HEK293 (cell line): Measurements from ENCODE around the gene HAUS5.
A peak's percentile ranks its signal among the peaks of the same experiment; 100 is the strongest.

Experiments
- BCL11A ChIP-seq: fragments of 450-650 bp; formaldehyde crosslinking; IDR thresholded peaks from 2 replicates; pipeline ENCODE4 v1.5.1; 2016; ENCODE audit warnings: low read depth, missing biosample characterization, missing genetic modification characterization
- HOXD13 ChIP-seq: sonication (generic); formaldehyde crosslinking; IDR thresholded peaks from 2 replicates; pipeline ENCODE4 v1.8.0; 2022; ENCODE audit warnings: missing genetic modification reagents, borderline replicate concordance
- KLF1 ChIP-seq: fragments of 450-650 bp; formaldehyde crosslinking; IDR thresholded peaks from 2 replicates; pipeline ENCODE4 v1.5.1; 2016; ENCODE audit warnings: missing biosample characterization, missing genetic modification characterization
- KLF7 ChIP-seq: fragments of 450-650 bp; formaldehyde crosslinking; IDR thresholded peaks from 2 replicates; pipeline ENCODE4 v1.5.1; 2016; ENCODE audit warnings: missing biosample characterization, missing genetic modification characterization, borderline replicate concordance
- KLF8 ChIP-seq: fragments of 450-650 bp; formaldehyde crosslinking; IDR thresholded peaks from 2 replicates; pipeline ENCODE4 v1.5.1; 2016; ENCODE audit warnings: missing biosample characterization, missing genetic modification characterization
- MEIS1 ChIP-seq: sonication (generic); formaldehyde crosslinking; IDR thresholded peaks from 2 replicates; pipeline ENCODE4 v1.8.1; 2022; ENCODE audit warnings: missing genetic modification reagents, mild to moderate bottlenecking, borderline replicate concordance
- SCRT2 ChIP-seq: fragments of 450-650 bp; formaldehyde crosslinking; IDR thresholded peaks from 2 replicates; pipeline ENCODE4 v1.5.1; 2016; ENCODE audit warnings: missing biosample characterization, missing genetic modification characterization
- SP2 ChIP-seq: fragments of 450-650 bp; formaldehyde crosslinking; IDR thresholded peaks from 2 replicates; pipeline ENCODE4 v1.5.1; 2016; ENCODE audit warnings: missing biosample characterization, missing genetic modification characterization
- TCF7L2 ChIP-seq: IDR thresholded peaks from 2 replicates; pipeline ENCODE4 v1.6.1; 2011; ENCODE audit warnings: low read depth, mild to moderate bottlenecking, inconsistent platforms, low read length, moderate library complexity, borderline replicate concordance
- YY2 ChIP-seq: fragments of 450-650 bp; formaldehyde crosslinking; IDR thresholded peaks from 2 replicates; pipeline ENCODE4 v1.5.1; 2016; ENCODE audit warnings: missing biosample characterization, missing genetic modification characterization
- ZBTB1 ChIP-seq: fragments of 450-650 bp; formaldehyde crosslinking; IDR thresholded peaks from 2 replicates; pipeline ENCODE4 v1.5.1; 2016; ENCODE audit warnings: missing biosample characterization, missing genetic modification characterization
- ZBTB21 ChIP-seq: fragments of 450-650 bp; formaldehyde crosslinking; IDR thresholded peaks from 2 replicates; pipeline ENCODE4 v1.5.1; 2017; ENCODE audit warnings: missing biosample characterization, missing genetic modification characterization
- ZNF121 ChIP-seq: fragments of 450-650 bp; formaldehyde crosslinking; IDR thresholded peaks from 2 replicates; pipeline ENCODE4 v1.5.1; 2016; ENCODE audit warnings: missing biosample characterization, missing genetic modification characterization
- ZNF140 ChIP-seq: fragments of 450-650 bp; formaldehyde crosslinking; IDR thresholded peaks from 2 replicates; pipeline ENCODE4 v1.5.1; 2016; ENCODE audit warnings: missing biosample characterization, missing genetic modification characterization
- ZNF2 ChIP-seq: fragments of 450-650 bp; formaldehyde crosslinking; IDR thresholded peaks from 2 replicates; pipeline ENCODE4 v1.5.1; 2016; ENCODE audit warnings: missing biosample characterization, missing genetic modification characterization
- ZNF221 ChIP-seq: fragments of 450-650 bp; formaldehyde crosslinking; IDR thresholded peaks from 2 replicates; pipeline ENCODE4 v1.5.1; 2017; ENCODE audit warnings: missing biosample characterization, missing genetic modification characterization, borderline replicate concordance
- ZNF302 ChIP-seq: fragments of 450-650 bp; formaldehyde crosslinking; IDR thresholded peaks from 2 replicates; pipeline ENCODE4 v1.5.1; 2016; ENCODE audit warnings: missing biosample characterization, missing genetic modification characterization, low read depth
- ZNF423 ChIP-seq: fragments of 450-650 bp; formaldehyde crosslinking; IDR thresholded peaks from 2 replicates; pipeline ENCODE4 v1.5.1; 2016; ENCODE audit warnings: missing biosample characterization, missing genetic modification characterization
- ZNF473 ChIP-seq: fragments of 450-650 bp; formaldehyde crosslinking; IDR thresholded peaks from 2 replicates; pipeline ENCODE4 v1.5.1; 2017; ENCODE audit warnings: missing biosample characterization, missing genetic modification characterization
- ZNF48 ChIP-seq: fragments of 450-650 bp; formaldehyde crosslinking; IDR thresholded peaks from 2 replicates; pipeline ENCODE4 v1.5.1; 2016; ENCODE audit warnings: missing biosample characterization, missing genetic modification characterization
- ZNF521 ChIP-seq: fragments of 450-650 bp; formaldehyde crosslinking; IDR thresholded peaks from 2 replicates; pipeline ENCODE4 v1.5.1; 2017; ENCODE audit warnings: missing biosample characterization, mild to moderate bottlenecking, missing genetic modification characterization
- ZNF600 ChIP-seq: fragments of 450-650 bp; formaldehyde crosslinking; IDR thresholded peaks from 2 replicates; pipeline ENCODE4 v1.5.1; 2016; ENCODE audit warnings: missing biosample characterization, missing genetic modification characterization
- ZNF664 ChIP-seq: fragments of 450-650 bp; formaldehyde crosslinking; IDR thresholded peaks from 2 replicates; pipeline ENCODE4 v1.5.1; 2016; ENCODE audit warnings: missing biosample characterization, missing genetic modification characterization
- ZNF670 ChIP-seq: fragments of 450-650 bp; formaldehyde crosslinking; IDR thresholded peaks from 2 replicates; pipeline ENCODE4 v1.5.1; 2016; ENCODE audit warnings: missing biosample characterization, missing genetic modification characterization, low read depth
- ZNF768 ChIP-seq: fragments of 450-650 bp; formaldehyde crosslinking; IDR thresholded peaks from 2 replicates; pipeline ENCODE4 v1.5.1; 2018; ENCODE audit warnings: missing biosample characterization, mild to moderate bottlenecking, missing genetic modification characterization
- ZNF843 ChIP-seq: fragments of 450-650 bp; formaldehyde crosslinking; IDR thresholded peaks from 2 replicates; pipeline ENCODE4 v1.5.1; 2016; ENCODE audit warnings: missing biosample characterization, missing genetic modification characterization
- ZSCAN16 ChIP-seq: fragments of 450-650 bp; formaldehyde crosslinking; IDR thresholded peaks from 2 replicates; pipeline ENCODE4 v1.5.1; 2016; ENCODE audit warnings: missing biosample characterization, missing genetic modification characterization
- TF ChIP-seq, protein P1 (sequence below): fragments of 450-650 bp; formaldehyde crosslinking; IDR thresholded peaks from 2 replicates; pipeline ENCODE4 v1.5.1; 2016; ENCODE audit warnings: missing biosample characterization, missing genetic modification characterization
- TF ChIP-seq, protein P2 (sequence below): fragments of 450-650 bp; formaldehyde crosslinking; IDR thresholded peaks from 2 replicates; pipeline ENCODE4 v1.5.1; 2016; ENCODE audit warnings: missing biosample characterization, missing genetic modification characterization
- TF ChIP-seq, protein P3 (sequence below): fragments of 450-650 bp; IDR thresholded peaks from 2 replicates; pipeline ENCODE4 v1.5.1; 2018; ENCODE audit warnings: missing biosample characterization, mild to moderate bottlenecking, missing genetic modification characterization
- TF ChIP-seq, protein P4 (sequence below): IDR thresholded peaks from 2 replicates; pipeline ENCODE4 v1.6.1; 2011; ENCODE audit warnings: mild to moderate bottlenecking, low read depth, low read length, borderline replicate concordance
- TF ChIP-seq, protein P5 (sequence below): fragments of 450-650 bp; formaldehyde crosslinking; IDR thresholded peaks from 2 replicates; pipeline ENCODE4 v1.5.1; 2016; ENCODE audit warnings: missing biosample characterization, missing genetic modification characterization, borderline replicate concordance
- TF ChIP-seq, protein P6 (sequence below): fragments of 450-650 bp; formaldehyde crosslinking; IDR thresholded peaks from 2 replicates; pipeline ENCODE4 v1.5.1; 2016; ENCODE audit warnings: missing biosample characterization, missing genetic modification characterization, low read depth

HAUS5 gene

DNA sequence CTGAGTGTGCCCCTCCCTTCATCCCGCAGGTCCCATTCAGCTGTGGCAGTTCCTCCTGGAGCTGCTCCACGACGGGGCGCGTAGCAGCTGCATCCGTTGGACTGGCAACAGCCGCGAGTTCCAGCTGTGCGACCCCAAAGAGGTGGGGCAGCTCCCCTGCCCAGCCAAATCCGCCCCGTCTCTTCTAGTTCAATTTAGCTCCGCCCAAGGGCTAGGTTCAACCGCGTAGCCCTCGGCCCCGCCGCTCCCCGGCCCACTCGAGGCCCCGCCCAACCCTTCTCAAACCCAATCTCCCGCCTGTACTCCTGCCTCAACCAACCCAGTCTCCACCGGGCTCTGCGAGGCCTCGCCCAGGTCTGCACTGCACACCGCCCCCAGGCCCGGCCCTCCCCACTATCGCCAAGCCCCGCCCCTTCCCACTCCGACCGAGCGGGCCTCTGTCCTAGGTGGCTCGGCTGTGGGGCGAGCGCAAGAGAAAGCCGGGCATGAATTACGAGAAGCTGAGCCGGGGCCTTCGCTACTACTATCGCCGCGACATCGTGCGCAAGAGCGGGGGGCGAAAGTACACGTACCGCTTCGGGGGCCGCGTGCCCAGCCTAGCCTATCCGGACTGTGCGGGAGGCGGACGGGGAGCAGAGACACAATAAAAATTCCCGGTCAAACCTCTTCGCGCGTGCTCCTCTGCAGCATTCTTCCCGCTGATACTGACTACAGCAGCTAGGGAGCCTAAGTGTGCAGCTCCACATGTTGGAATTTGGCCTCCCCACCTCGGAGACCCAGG, 31.9 kb downstream of the HAUS5 start (continued):
- TF ChIP-seq, protein P1, sequence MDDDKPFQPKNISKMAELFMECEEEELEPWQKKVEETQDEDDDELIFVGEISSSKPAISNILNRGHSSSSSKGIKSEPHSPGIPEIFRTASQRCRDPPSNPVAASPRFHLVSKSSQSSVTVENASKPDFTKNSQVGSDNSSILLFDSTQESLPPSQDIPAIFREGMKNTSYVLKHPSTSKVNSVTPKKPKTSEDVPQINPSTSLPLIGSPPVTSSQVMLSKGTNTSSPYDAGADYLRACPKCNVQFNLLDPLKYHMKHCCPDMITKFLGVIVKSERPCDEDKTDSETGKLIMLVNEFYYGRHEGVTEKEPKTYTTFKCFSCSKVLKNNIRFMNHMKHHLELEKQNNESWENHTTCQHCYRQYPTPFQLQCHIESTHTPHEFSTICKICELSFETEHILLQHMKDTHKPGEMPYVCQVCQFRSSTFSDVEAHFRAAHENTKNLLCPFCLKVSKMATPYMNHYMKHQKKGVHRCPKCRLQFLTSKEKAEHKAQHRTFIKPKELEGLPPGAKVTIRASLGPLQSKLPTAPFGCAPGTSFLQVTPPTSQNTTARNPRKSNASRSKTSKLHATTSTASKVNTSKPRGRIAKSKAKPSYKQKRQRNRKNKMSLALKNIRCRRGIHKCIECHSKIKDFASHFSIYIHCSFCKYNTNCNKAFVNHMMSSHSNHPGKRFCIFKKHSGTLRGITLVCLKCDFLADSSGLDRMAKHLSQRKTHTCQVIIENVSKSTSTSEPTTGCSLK (tag by site-specific recombination) = no peak
- TF ChIP-seq YY2 (no peak), ZNF140 (tag by site-specific recombination) (no peak), ZNF521 (no peak), MEIS1 (CRISPR knock-in tag) (no peak), KLF1 (tag by site-specific recombination) (peak; percentile 93), ZNF121 (tag by site-specific recombination) (no peak), SCRT2 (tag by site-specific recombination) (peak; percentile 60; the same call in 1 of the 2 replicates), ZNF423 (tag by site-specific recombination) (no peak), ZNF221 (tag by site-specific recombination) (no peak), ZNF2 (tag by site-specific recombination) (peak; percentile 46; the same call in 1 of the 2 replicates), ZNF664 (tag by site-specific recombination) (no peak), ZSCAN16 (tag by site-specific recombination) (no peak), BCL11A (tag by site-specific recombination) (0 out of 2 replicates have a peak, but pooled peaks have one; percentile 54), ZNF768 (tag by site-specific recombination) (no peak), SP2 (tag by site-specific recombination) (peak; percentile 100), KLF8 (tag by site-specific recombination) (peak; percentile 98), ZNF670 (tag by site-specific recombination) (no peak), ZNF48 (tag by site-specific recombination) (no peak), ZNF843 (no peak), ZNF302 (tag by site-specific recombination) (no peak), ZNF473 (tag by site-specific recombination) (no peak), ZBTB21 (peak; percentile 28; the same call in 1 of the 2 replicates), KLF7 (tag by site-specific recombination) (0 out of 2 replicates have a peak, but pooled peaks have one; percentile 3), ZBTB1 (tag by site-specific recombination) (no peak), HOXD13 (CRISPR knock-in tag) (no peak), TCF7L2 (no peak), ZNF600 (peak; percentile 98)
- TF ChIP-seq, protein P2, sequence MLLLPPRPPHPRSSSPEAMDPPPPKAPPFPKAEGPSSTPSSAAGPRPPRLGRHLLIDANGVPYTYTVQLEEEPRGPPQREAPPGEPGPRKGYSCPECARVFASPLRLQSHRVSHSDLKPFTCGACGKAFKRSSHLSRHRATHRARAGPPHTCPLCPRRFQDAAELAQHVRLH (tag by site-specific recombination) = no peak; the same call in 1 of the 2 replicates
- TF ChIP-seq, protein P3, sequence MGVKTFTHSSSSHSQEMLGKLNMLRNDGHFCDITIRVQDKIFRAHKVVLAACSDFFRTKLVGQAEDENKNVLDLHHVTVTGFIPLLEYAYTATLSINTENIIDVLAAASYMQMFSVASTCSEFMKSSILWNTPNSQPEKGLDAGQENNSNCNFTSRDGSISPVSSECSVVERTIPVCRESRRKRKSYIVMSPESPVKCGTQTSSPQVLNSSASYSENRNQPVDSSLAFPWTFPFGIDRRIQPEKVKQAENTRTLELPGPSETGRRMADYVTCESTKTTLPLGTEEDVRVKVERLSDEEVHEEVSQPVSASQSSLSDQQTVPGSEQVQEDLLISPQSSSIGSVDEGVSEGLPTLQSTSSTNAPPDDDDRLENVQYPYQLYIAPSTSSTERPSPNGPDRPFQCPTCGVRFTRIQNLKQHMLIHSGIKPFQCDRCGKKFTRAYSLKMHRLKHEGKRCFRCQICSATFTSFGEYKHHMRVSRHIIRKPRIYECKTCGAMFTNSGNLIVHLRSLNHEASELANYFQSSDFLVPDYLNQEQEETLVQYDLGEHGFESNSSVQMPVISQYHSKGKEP (tag by site-specific recombination) = peak; percentile 45; the same call in 1 of the 2 replicates
- TF ChIP-seq, protein P4, sequence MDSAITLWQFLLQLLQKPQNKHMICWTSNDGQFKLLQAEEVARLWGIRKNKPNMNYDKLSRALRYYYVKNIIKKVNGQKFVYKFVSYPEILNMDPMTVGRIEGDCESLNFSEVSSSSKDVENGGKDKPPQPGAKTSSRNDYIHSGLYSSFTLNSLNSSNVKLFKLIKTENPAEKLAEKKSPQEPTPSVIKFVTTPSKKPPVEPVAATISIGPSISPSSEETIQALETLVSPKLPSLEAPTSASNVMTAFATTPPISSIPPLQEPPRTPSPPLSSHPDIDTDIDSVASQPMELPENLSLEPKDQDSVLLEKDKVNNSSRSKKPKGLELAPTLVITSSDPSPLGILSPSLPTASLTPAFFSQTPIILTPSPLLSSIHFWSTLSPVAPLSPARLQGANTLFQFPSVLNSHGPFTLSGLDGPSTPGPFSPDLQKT = no peak
- TF ChIP-seq, protein P5, sequence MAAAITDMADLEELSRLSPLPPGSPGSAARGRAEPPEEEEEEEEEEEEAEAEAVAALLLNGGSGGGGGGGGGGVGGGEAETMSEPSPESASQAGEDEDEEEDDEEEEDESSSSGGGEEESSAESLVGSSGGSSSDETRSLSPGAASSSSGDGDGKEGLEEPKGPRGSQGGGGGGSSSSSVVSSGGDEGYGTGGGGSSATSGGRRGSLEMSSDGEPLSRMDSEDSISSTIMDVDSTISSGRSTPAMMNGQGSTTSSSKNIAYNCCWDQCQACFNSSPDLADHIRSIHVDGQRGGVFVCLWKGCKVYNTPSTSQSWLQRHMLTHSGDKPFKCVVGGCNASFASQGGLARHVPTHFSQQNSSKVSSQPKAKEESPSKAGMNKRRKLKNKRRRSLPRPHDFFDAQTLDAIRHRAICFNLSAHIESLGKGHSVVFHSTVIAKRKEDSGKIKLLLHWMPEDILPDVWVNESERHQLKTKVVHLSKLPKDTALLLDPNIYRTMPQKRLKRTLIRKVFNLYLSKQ (tag by site-specific recombination) = no peak
- TF ChIP-seq, protein P6, sequence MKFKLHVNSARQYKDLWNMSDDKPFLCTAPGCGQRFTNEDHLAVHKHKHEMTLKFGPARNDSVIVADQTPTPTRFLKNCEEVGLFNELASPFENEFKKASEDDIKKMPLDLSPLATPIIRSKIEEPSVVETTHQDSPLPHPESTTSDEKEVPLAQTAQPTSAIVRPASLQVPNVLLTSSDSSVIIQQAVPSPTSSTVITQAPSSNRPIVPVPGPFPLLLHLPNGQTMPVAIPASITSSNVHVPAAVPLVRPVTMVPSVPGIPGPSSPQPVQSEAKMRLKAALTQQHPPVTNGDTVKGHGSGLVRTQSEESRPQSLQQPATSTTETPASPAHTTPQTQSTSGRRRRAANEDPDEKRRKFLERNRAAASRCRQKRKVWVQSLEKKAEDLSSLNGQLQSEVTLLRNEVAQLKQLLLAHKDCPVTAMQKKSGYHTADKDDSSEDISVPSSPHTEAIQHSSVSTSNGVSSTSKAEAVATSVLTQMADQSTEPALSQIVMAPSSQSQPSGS (tag by site-specific recombination) = no peak
